ENCODE results near the gene VSTM2L.
"Not testable (repeated sequence)": the region's sequence is repeated elsewhere in the genome, so short reads cannot be mapped to it uniquely, and the experiment has no call there.

The VSTM2L gene, protein sequence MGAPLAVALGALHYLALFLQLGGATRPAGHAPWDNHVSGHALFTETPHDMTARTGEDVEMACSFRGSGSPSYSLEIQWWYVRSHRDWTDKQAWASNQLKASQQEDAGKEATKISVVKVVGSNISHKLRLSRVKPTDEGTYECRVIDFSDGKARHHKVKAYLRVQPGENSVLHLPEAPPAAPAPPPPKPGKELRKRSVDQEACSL

GRCh38 chr20:37902504-37903313, at the start of gene VSTM2L:
TSS of gene VSTM2L (plus strand) at chr20:37903127. CDS start at chr20:37903351, 224 bp downstream.
- DNase-seq: no peak

- DNase-seq: no peak
These were observed 49.0 kb upstream of the VSTM2L start for GRCh38 chr20:37853823-37854375.

DNA sequence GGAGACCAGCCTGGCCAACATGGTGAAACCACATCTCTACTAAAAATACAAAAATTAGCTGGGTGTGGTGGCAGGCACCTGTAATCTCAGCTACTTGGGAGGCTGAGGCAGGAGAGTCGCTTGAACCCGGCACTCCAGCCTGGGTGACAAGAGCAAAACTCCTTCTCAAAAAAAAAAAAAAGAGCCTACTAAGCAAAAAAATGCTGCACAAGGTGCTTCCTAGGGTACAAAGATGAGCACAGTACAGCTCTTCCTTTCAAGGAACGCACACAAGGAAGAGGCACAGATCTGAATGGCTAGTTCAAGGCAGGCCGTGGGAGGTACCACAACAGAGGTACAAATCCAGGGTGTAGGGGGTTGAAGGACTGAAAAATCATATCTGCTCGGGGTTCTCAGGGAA, 46.9 kb upstream of the VSTM2L start:
- DNase-seq: not testable (repeated sequence)

GRCh38 chr20:37856932-37857660, 45.8 kb upstream of the VSTM2L start:
- DNase-seq: no peak

DNA sequence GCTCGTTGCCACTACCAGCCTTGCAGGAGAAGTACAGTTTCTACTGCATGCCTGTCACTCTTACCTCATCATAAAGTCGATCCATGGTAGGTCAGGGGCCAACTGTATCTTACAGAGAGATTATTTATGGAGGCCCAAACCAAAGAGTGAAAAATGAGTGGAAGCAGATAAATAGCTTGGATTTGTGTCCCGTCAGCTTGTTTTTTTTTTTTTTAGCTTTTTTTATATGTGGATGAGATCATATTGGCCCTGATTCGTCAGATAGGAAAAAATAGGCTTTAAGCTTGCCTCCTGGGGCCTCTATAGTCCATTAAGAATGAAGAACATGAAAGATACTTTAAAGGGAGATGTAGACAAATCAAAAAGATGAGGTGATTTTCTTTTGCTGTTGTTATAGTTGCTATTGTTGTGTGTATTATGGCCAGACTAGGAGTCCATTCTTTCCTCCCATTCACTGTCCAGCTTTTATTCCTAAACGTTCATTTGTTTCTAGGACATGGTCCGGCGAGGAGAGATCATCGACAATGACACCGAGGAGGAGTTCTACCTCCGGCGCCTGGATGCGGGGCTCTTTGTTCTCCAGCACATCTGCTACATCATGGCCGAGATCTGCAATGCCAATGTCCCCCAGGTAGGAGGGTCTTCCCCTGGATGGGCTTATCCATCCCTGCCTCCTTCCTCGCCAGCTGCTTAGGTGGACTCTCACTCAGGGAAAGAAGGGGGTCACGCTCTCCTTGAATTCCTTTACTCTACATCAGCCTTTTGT, 43.3 kb upstream of the VSTM2L start:
- no peak for DNase-seq

DNA sequence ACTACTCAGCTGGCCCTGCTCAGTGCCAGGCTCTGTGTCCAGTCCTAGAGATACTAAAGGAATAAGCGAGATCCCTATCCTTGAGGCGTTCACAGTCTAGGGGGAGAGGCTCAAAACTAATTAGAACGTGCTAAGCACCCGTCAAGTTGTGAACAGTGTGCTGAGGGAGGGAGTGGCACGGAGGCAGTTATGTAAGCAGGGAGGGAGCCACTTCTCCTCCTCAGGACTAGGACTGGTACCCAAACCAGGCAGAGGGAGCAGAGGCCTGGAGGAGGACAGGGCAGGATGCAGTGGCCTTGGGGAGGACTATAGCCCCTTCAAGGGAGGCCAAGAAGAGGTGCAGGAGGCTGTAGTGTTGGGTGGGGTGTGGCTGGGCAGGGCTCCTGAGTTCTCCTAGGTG, 39.6 kb upstream of the VSTM2L start:
- DNase-seq: no peak

- no peak for DNase-seq
These were observed 38.6 kb upstream of the VSTM2L start for GRCh38 chr20:37864298-37864697.

DNA sequence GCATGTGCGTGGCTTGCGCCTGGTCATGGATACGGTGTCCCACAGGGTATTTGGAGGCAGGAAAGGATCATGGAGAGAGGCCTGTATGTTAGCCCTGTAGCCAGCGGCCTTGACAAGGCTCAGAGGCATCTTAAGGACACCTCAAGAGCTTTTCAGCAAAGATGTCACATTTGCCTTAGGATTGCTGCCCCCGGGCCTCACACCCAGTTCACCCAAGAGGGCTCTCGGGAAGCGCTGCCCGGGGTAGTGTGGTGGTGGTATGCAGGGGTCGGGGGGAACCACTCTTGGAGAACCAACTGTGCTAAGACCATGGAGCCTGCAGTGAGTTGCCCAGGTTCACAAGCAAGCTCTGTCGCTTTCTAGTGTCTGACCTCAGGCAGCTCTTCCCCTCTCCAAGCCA, 36.9 kb upstream of the VSTM2L start:
- no peak for DNase-seq

- DNase-seq: no peak
These were observed 35.4 kb upstream of the VSTM2L start for GRCh38 chr20:37867289-37868195.

GRCh38 chr20:37868851-37869333, 34.0 kb upstream of the VSTM2L start:
- no peak for DNase-seq

DNA sequence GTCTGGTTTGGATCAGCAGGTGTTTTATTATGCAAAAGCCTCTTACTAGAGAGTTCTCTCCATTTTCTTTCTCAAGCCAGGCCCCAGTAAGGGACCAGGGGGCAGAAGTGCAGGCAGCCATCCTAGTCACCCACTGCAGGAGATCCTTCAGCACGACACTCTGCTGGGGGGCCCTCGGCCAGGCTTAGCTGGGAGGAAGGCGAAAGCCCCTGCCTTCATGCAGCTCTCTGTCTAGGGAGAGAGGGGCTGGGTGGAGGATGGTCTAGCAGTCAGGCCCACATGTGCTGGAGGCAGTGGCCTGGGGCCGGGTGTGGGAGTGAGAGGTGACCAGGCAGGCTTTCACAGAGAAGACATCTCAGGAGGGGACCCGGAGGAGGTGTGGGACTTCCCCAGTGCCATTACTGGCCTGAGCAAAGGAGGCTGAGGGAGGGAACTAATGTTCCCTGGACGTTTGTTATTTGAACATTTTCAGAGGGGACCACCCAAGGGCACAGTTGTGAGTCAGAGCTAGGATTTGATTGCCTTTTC, 33.5 kb upstream of the VSTM2L start:
- no peak for DNase-seq

DNA sequence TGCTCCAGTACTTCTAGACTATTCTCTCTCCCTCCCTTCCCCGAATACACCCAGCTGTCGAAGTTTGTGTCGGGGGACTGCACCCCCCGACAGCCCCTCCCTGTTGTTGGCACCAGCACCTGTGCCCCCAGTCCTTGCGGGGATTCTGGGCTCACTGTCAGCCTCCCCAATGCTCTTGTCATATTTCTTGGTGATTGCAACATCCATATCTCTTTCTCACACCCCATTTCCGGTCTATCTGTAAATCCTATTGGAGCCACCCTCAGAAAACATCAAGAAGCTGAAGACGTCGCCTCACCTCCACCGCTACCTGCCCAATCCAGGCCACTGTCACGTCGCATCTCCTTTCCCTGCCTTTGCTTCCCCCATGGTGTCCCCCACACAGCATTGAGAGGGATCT, 32.6 kb upstream of the VSTM2L start:
- no peak for DNase-seq

GRCh38 chr20:37871751-37872150, 31.2 kb upstream of the VSTM2L start:
- DNase-seq: no peak

GRCh38 chr20:37872161-37872560, 30.8 kb upstream of the VSTM2L start:
- DNase-seq: no peak

GRCh38 chr20:37873884-37874283, 29.0 kb upstream of the VSTM2L start:
- no peak for DNase-seq

DNA sequence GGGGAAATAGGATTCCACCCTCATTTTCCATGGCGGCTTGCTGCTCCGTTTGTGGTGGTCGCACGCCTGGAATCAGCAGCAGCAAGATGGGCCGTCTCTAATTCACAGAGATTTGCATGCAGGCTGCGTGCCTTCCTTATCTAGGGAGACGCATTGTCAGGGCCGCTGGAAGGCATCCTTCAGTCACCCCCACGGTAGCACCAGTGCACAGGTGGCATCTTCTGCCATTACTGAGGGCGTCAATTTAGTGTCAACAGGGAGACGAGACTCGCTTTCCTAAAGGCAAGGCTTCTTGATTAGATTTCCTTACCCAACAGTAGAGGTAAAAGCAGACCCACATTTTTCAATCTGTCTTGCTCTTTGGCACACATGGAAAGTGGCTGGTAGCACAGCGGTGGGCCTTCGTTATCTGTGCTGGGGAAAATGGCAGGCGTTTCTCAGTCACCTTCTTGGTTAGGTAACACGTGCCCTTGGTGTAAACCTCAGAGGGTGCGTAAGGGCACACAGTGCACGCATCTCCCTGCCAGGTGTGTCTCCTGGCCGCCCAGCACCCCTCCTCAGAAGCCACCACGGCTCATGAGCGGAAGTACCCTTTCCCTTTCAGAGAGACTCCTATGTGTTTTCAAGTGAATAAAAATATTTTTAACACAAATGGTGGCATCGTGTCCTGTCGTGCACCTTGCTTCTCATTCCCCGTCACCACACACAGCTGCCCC, 27.3 kb upstream of the VSTM2L start:
- no peak for DNase-seq

DNA sequence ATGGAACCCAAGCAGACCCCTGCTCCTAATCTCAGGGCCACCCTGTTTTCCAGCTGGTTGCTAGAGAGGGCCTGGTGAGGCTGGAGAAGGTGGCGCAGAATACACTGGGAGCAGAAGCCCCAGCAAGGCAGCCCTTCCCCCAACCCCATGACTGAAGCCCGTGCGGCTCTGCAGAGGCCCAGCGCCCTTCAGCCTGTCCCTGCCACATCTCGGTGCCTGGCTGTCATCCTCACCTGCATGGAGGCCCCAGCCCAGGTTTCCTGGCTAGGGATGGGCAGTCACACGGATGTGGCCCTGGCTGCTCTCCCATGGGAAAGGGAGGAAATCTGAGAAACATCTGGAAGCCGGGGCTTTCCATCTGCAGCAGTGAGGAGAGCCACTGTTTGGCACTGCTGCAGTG, 26.1 kb upstream of the VSTM2L start:
- DNase-seq: no peak

- DNase-seq: no peak
These were observed 24.8 kb upstream of the VSTM2L start for GRCh38 chr20:37877832-37878772.

DNA sequence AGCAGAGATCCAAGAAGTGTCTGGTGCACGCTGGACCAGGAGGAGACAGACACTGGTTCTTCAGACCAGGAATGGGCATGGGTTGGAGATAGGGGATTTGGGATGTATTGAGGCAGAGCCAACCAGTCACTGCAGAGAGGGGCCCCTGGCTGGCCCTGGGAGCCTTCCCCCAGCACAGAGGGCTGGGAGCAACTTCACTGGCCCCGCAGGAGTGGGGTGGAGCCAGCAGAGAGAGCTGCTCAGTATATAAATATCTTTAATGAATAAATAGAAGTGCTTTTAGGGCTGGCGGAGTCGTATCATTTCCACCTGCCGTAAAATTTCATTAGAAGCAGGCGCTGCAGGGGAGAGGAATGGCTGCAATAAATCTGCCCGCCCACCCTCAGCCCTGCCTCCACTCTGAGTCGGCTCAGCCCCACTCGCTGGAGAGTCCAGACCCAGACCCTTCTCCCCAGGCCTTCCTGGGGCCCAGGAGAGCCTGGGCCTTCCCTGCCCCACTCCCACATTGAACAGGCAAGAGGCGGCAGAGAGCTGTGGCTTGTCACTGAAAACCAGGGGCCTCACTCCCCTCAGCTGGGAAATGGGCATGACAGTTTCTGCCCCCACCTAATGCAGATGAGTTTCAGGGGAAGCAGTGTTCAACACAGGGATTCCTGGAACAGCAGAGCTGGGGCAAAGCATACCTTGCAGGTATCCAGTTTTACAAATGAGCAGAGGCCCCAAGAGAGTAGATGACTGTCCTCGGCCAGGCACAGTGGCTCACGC, 23.9 kb upstream of the VSTM2L start:
- no peak for DNase-seq

Data from CD4-positive, alpha-beta T cell treated with Interferon gamma for 1 hour (primary cell).